IMR-90 (cell line): ENCODE data around the gene COL24A1. TPM values are rescaled to one million over a fixed set of nuclear protein-coding genes. Genes with fewer than 3 reads are reported as not detected.

Experiments used
- ATAC-seq: fragments of 200-7000 bp; cut with Tn5 transposase; 2 replicates; pipeline ENCODE4 v1.9.1; 2020; ENCODE audit warnings: low read depth, mild to moderate bottlenecking, moderate library complexity
- BruUV-seq: library from RNA; stranded (reverse); fragments of 400-500 nt; replicated peaks from 2 replicates; lab custom pipeline; 2021; lab: Mats Ljungman, UMichigan
- CTCF ChIA-PET: fragments of 300-600 bp; formaldehyde crosslinking; extraction: SDS; loops from one replicate; lab custom pipeline; 2021; ENCODE audit warnings: antibody characterized with exemption; lab: Yijun Ruan, JAX
- POLR2A ChIA-PET: fragments of 300-600 bp; sonication (Branson Sonifier 250); formaldehyde crosslinking; loops from one replicate; lab custom pipeline; 2022; ENCODE audit warnings: antibody characterized with exemption; ENCODE audit not compliant: unreplicated experiment; lab: Charles Lee
- DNase-seq: peaks from one replicate; pipeline ENCODE4 v3.0.0; 2013
- H2AFZ ChIP-seq: replicated peaks from 2 replicates; pipeline ENCODE3; 2013; ENCODE audit warnings: low read length, mild to moderate bottlenecking; ENCODE audit not compliant: poor library complexity
- H2AK5ac ChIP-seq: 2 replicates; pipeline ENCODE4 v1.6.1; 2013; ENCODE audit warnings: low read depth, low read length, inconsistent platforms
- H2AK9ac ChIP-seq: replicated peaks from 2 replicates; pipeline ENCODE3; 2013; ENCODE audit warnings: mild to moderate bottlenecking, low read depth, low read length, moderate library complexity; ENCODE audit not compliant: poor library complexity
- H2BK120ac ChIP-seq: 2 replicates; pipeline ENCODE4 v1.6.1; 2013; ENCODE audit warnings: low read depth, low read length, inconsistent platforms
- H2BK15ac ChIP-seq: 3 replicates; pipeline ENCODE4 v1.6.1; 2013; ENCODE audit warnings: low read depth, low read length, inconsistent platforms
- H2BK20ac ChIP-seq: 2 replicates; pipeline ENCODE4 v1.6.1; 2013; ENCODE audit warnings: low read depth, mild to moderate bottlenecking, inconsistent platforms, low read length, moderate library complexity
- H2BK5ac ChIP-seq: 2 replicates; pipeline ENCODE4 v1.6.1; 2013; ENCODE audit warnings: mild to moderate bottlenecking, low read depth, low read length, inconsistent platforms; ENCODE audit not compliant: poor library complexity, severe bottlenecking
- H3K14ac ChIP-seq: replicated peaks from 2 replicates; pipeline ENCODE4 v1.6.1; 2013; ENCODE audit warnings: low read depth, low read length, inconsistent platforms
- H3K18ac ChIP-seq: 2 replicates; pipeline ENCODE4 v1.6.1; 2013; ENCODE audit warnings: low read depth, low read length, control low read depth
- H3K23ac ChIP-seq: 2 replicates; pipeline ENCODE4 v1.6.1; 2013; ENCODE audit warnings: low read depth, low read length, inconsistent platforms
- H3K27ac ChIP-seq: 2 replicates; pipeline ENCODE4 v1.5.1; 2013; ENCODE audit warnings: mild to moderate bottlenecking, control low read depth, low read length; ENCODE audit not compliant: insufficient read depth
- H3K27me3 ChIP-seq: 2 replicates; pipeline ENCODE4 v1.6.1; 2013; ENCODE audit warnings: low read length; ENCODE audit not compliant: control insufficient read depth, insufficient read depth
- H3K36me3 ChIP-seq: 2 replicates; pipeline ENCODE4 v1.6.1; 2013; ENCODE audit warnings: low read length, mixed read lengths; ENCODE audit not compliant: control insufficient read depth, insufficient read depth
- H3K4ac ChIP-seq: 2 replicates; pipeline ENCODE4 v1.6.1; 2013; ENCODE audit warnings: low read depth, low read length, inconsistent platforms
- H3K4me1 ChIP-seq: 2 replicates; pipeline ENCODE4 v1.6.1; 2013; ENCODE audit warnings: low read length, mixed read lengths; ENCODE audit not compliant: control insufficient read depth, insufficient read depth
- H3K4me2 ChIP-seq: 2 replicates; pipeline ENCODE4 v1.6.1; 2013; ENCODE audit warnings: low read depth, mild to moderate bottlenecking, control low read depth, low read length, moderate library complexity
- H3K4me3 ChIP-seq: 2 replicates; pipeline ENCODE4 v1.5.1; 2013; ENCODE audit warnings: low read depth, mild to moderate bottlenecking, control low read depth, low read length, moderate library complexity; ENCODE audit not compliant: insufficient read depth
- H3K56ac ChIP-seq: 2 replicates; pipeline ENCODE4 v1.6.1; 2013; ENCODE audit warnings: low read length, inconsistent platforms; ENCODE audit not compliant: insufficient read depth; ENCODE audit errors: extremely low read depth
- H3K79me1 ChIP-seq, 2 experiments: 2 replicates each; pipeline ENCODE4 v1.6.1; 2013; ENCODE audit warnings: low read length in 2 of 2, inconsistent platforms in 1 of 2, low read depth in 1 of 2
- H3K9ac ChIP-seq: 2 replicates; pipeline ENCODE4 v1.6.1; 2013; ENCODE audit warnings: low read depth, low read length, control low read depth
- H3K9me1 ChIP-seq: 2 replicates; pipeline ENCODE4 v1.6.1; 2013; ENCODE audit warnings: low read length, inconsistent platforms; ENCODE audit not compliant: insufficient read depth
- H3K9me3 ChIP-seq: 2 replicates; pipeline ENCODE4 v1.6.1; 2013; ENCODE audit warnings: low read length; ENCODE audit not compliant: control insufficient read depth, insufficient read depth
- H4K20me1 ChIP-seq: 2 replicates; pipeline ENCODE4 v1.6.1; 2013; ENCODE audit warnings: low read length, inconsistent platforms; ENCODE audit not compliant: insufficient read depth
- H4K5ac ChIP-seq: 2 replicates; pipeline ENCODE4 v1.6.1; 2013; ENCODE audit warnings: mild to moderate bottlenecking, low read depth, low read length, control low read depth
- H4K8ac ChIP-seq, 2 experiments: 2 replicates each; pipeline ENCODE4 v1.6.1; 2013; ENCODE audit warnings: low read depth in 2 of 2, low read length in 2 of 2, control low read depth in 1 of 2, inconsistent platforms in 1 of 2
- H4K91ac ChIP-seq: 2 replicates; pipeline ENCODE4 v1.6.1; 2013; ENCODE audit warnings: low read depth, low read length, inconsistent platforms; ENCODE audit not compliant: insufficient read depth
- CTCF ChIP-seq: conservative IDR thresholded peaks from 2 replicates; pipeline ENCODE4 v1.5.1; 2012; ENCODE audit warnings: mild to moderate bottlenecking, low read depth, low read length, improper control_type of control experiment
- WGBS, 2 experiments: methylation state at CpG; one replicate each; pipeline versions ENCODE4 v1.1.5 to v1.1.7; 2013; ENCODE audit warnings: missing lambda C conversion rate in 2 of 2; ENCODE audit not compliant: insufficient read length in 1 of 2; ENCODE audit errors: extremely low coverage in 2 of 2; 5-methylcytosine and 5-hydroxymethylcytosine counted together
- dilution Hi-C: fragments of 300-500 bp; cut with HindIII; formaldehyde crosslinking; loops from one replicate; pipeline ENCODE4 v1.14.3; 2018; ENCODE audit warnings: low sequenced_read_pairs; ENCODE audit not compliant: unreplicated experiment
- in situ Hi-C: fragments of 300-500 bp; cut with MboI; formaldehyde crosslinking; loops from 3 replicates; pipeline ENCODE4 v1.14.3; 2019; ENCODE audit warnings: low sequenced_read_pairs, inconsistent platforms, mixed read lengths
- intact Hi-C: fragments of 100-400 bp; cut with micrococcal nuclease; formaldehyde crosslinking; loops from 2 replicates; pipeline ENCODE4 v1.10.0; 2022
- polyA plus RNA-seq, 3 experiments: library from polyadenylated mRNA; depleted of rRNA; stranded (reverse); fragments of >200 nt; gene quantifications; 2 replicates each; pipeline ENCODE4 v1.2.3, GENCODE V29; 2012; ENCODE audit warnings: low replicate concordance in 1 of 3
- total RNA-seq: library from RNA; depleted of rRNA; stranded (reverse); fragments of >200 nt; gene quantifications from 2 replicates; pipeline ENCODE4 v1.2.3, GENCODE V29; 2012

The COL24A1 gene
- total and polyA plus RNA-seq, 2 of the 4 experiments (the other 2 are of a cell fraction) = 1.4 to 2.2 TPM

- no CpG with 5 or more reads among the region's 1 CpG for WGBS, 2 experiments
- H4K8ac ChIP-seq = no peak overlapping the region
- H3K79me1 ChIP-seq = no peaks in the 10 kb centered on the region
- no peak overlapping the region for H2BK5ac ChIP-seq
- no peak overlapping the region for H3K4me2 ChIP-seq
- H3K14ac ChIP-seq = no peak overlapping the region
- in situ Hi-C loops = no loop called here
- H2BK15ac ChIP-seq = no peak overlapping the region
- H3K23ac ChIP-seq = no peak overlapping the region
- no peak for ATAC-seq
- no peaks in the 10 kb centered on the region; the same call in 1 of the 2 replicates for H3K4me1 ChIP-seq
- H3K36me3 ChIP-seq = no peaks in the 10 kb centered on the region
- ChIA-PET POLR2A (no interaction called here), CTCF (interaction anchor here (1.1 kb wide), 1 partner anchor 75 kb away, joined by 3 read pairs; no protein-coding TSS in a partner anchor)
- H4K20me1 ChIP-seq = no peaks in the 10 kb centered on the region
- no peak overlapping the region for H2BK20ac ChIP-seq
- H3K27me3 ChIP-seq = no peaks in the 10 kb centered on the region
- no peaks in the 10 kb centered on the region for H3K9me1 ChIP-seq
- DNase-seq = no peak
- no peak overlapping the region for H2AFZ ChIP-seq
- no peak overlapping the region for H2AK5ac ChIP-seq
- H3K18ac ChIP-seq = no peak overlapping the region
- no peak overlapping the region for H3K9ac ChIP-seq
- H4K91ac ChIP-seq = no peak overlapping the region
- no peak overlapping the region for H2AK9ac ChIP-seq
- intact Hi-C loops = no loop called here
- H3K9me3 ChIP-seq = no peaks in the 10 kb centered on the region
- H3K56ac ChIP-seq = no peak overlapping the region
- no peak overlapping the region for H3K4ac ChIP-seq
- BruUV-seq = no TSS peak
- H3K4me3 ChIP-seq = no peak overlapping the region
- H2BK120ac ChIP-seq = no peak overlapping the region
- no peak for TF ChIP-seq CTCF
- no peak overlapping the region for H4K5ac ChIP-seq
- no peak overlapping the region for H3K27ac ChIP-seq
- dilution Hi-C loops = no loop called here
These were observed 212.6 kb downstream of the COL24A1 start for GRCh38 chr1:85943945-85944344.
